Measurements from ENCODE around the gene HOXB6.

- TF ChIP-seq POLR2A (IDR thresholded peaks at IDR 0.05): no peak
- TF ChIP-seq, protein P1, sequence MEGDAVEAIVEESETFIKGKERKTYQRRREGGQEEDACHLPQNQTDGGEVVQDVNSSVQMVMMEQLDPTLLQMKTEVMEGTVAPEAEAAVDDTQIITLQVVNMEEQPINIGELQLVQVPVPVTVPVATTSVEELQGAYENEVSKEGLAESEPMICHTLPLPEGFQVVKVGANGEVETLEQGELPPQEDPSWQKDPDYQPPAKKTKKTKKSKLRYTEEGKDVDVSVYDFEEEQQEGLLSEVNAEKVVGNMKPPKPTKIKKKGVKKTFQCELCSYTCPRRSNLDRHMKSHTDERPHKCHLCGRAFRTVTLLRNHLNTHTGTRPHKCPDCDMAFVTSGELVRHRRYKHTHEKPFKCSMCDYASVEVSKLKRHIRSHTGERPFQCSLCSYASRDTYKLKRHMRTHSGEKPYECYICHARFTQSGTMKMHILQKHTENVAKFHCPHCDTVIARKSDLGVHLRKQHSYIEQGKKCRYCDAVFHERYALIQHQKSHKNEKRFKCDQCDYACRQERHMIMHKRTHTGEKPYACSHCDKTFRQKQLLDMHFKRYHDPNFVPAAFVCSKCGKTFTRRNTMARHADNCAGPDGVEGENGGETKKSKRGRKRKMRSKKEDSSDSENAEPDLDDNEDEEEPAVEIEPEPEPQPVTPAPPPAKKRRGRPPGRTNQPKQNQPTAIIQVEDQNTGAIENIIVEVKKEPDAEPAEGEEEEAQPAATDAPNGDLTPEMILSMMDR (IDR thresholded peaks at IDR 0.05): no peak
These were observed 7.7 kb upstream of the HOXB6 start for GRCh38 chr17:48612456-48612853.

Data from adrenal gland (tissue), 5 donors.